H9 (cell line): ENCODE measurements around the gene EGFL8. TPM values are rescaled to one million over a fixed set of nuclear protein-coding genes. Genes with fewer than 3 reads are reported as not detected.

Experiments
- DNase-seq: peaks from one replicate; pipeline ENCODE4 v3.0.0-alpha.2; 2017
- H2AFZ ChIP-seq: one replicate; pipeline ENCODE4 v1.6.1; 2013; ENCODE audit warnings: mild to moderate bottlenecking, low read length, control low read depth, moderate library complexity
- H2AK5ac ChIP-seq: 2 replicates; pipeline ENCODE4 v1.6.1; 2013; ENCODE audit warnings: low read length, control low read depth, mixed read lengths; ENCODE audit not compliant: insufficient read length
- H2BK120ac ChIP-seq: one replicate; pipeline ENCODE4 v1.6.1; 2013; ENCODE audit warnings: low read depth, mild to moderate bottlenecking, low read length, control low read depth, inconsistent platforms; ENCODE audit not compliant: poor library complexity, severe bottlenecking
- H2BK12ac ChIP-seq: 2 replicates; pipeline ENCODE4 v1.6.1; 2013; ENCODE audit warnings: low read length, control low read depth, mixed read lengths, low read depth; ENCODE audit not compliant: insufficient read length
- H2BK15ac ChIP-seq: 2 replicates; pipeline ENCODE4 v1.6.1; 2013; ENCODE audit warnings: low read depth, low read length, control low read depth
- H2BK20ac ChIP-seq: one replicate; pipeline ENCODE4 v1.6.1; 2013; ENCODE audit warnings: low read depth, mild to moderate bottlenecking, low read length, control low read depth, inconsistent platforms; ENCODE audit not compliant: poor library complexity, severe bottlenecking
- H2BK5ac ChIP-seq: 2 replicates; pipeline ENCODE4 v1.6.1; 2013; ENCODE audit warnings: low read length, control low read depth, mixed read lengths; ENCODE audit not compliant: insufficient read length
- H3K14ac ChIP-seq: 2 replicates; pipeline ENCODE4 v1.6.1; 2013; ENCODE audit warnings: low read length, control low read depth; ENCODE audit not compliant: insufficient read depth
- H3K18ac ChIP-seq: 2 replicates; pipeline ENCODE4 v1.6.1; 2013; ENCODE audit warnings: low read depth, mild to moderate bottlenecking, mixed read lengths, low read length, control low read depth; ENCODE audit not compliant: insufficient read length
- H3K23ac ChIP-seq: 2 replicates; pipeline ENCODE4 v1.6.1; 2013; ENCODE audit warnings: low read length, control low read depth, mixed read lengths, low read depth; ENCODE audit not compliant: insufficient read length
- H3K23me2 ChIP-seq: 2 replicates; pipeline ENCODE4 v1.6.1; 2013; ENCODE audit warnings: low read depth, mild to moderate bottlenecking, mixed read lengths, low read length, control low read depth; ENCODE audit not compliant: insufficient read length, poor library complexity, severe bottlenecking
- H3K27ac ChIP-seq: 2 replicates; pipeline ENCODE4 v1.5.1; 2013; ENCODE audit warnings: low read length, control low read depth, mixed read lengths, low read depth; ENCODE audit not compliant: insufficient read length
- H3K27me3 ChIP-seq: 2 replicates; pipeline ENCODE4 v1.6.1; 2013; ENCODE audit warnings: low read length, control low read depth, inconsistent platforms; ENCODE audit not compliant: insufficient read depth
- H3K4ac ChIP-seq: 2 replicates; pipeline ENCODE4 v1.6.1; 2013; ENCODE audit warnings: low read depth, mild to moderate bottlenecking, control low read depth, inconsistent platforms, low read length, moderate library complexity
- H3K4me1 ChIP-seq: 2 replicates; pipeline ENCODE4 v1.6.1; 2013; ENCODE audit warnings: low read length, control low read depth, inconsistent platforms; ENCODE audit not compliant: insufficient read depth
- H3K4me2 ChIP-seq: 2 replicates; pipeline ENCODE4 v1.6.1; 2013; ENCODE audit warnings: low read length, control low read depth, mixed read lengths; ENCODE audit not compliant: insufficient read length, insufficient read depth
- H3K56ac ChIP-seq: 2 replicates; pipeline ENCODE4 v1.6.1; 2013; ENCODE audit warnings: low read depth, mild to moderate bottlenecking, mixed read lengths, low read length, control low read depth; ENCODE audit not compliant: insufficient read length
- H3K79me1 ChIP-seq: 2 replicates; pipeline ENCODE4 v1.6.1; 2013; ENCODE audit warnings: low read depth, mild to moderate bottlenecking, moderate library complexity, low read length, control low read depth, inconsistent platforms; ENCODE audit not compliant: insufficient read depth, poor library complexity, severe bottlenecking
- H3K79me2 ChIP-seq: 2 replicates; pipeline ENCODE4 v1.6.1; 2013; ENCODE audit warnings: low read length, control low read depth, inconsistent platforms; ENCODE audit not compliant: insufficient read depth
- H3K9ac ChIP-seq: 2 replicates; pipeline ENCODE4 v1.6.1; 2013; ENCODE audit warnings: low read length, control low read depth, mixed read lengths; ENCODE audit not compliant: insufficient read length; ENCODE audit errors: extremely low read depth
- H3K9me3 ChIP-seq: one replicate; pipeline ENCODE4 v1.6.1; 2013; ENCODE audit warnings: low read depth, low read length, inconsistent platforms; ENCODE audit not compliant: control insufficient read depth
- H3T11ph ChIP-seq: one replicate; pipeline ENCODE4 v1.6.1; 2013; ENCODE audit warnings: mild to moderate bottlenecking, low read length, control low read depth, inconsistent platforms
- H4K20me1 ChIP-seq: one replicate; pipeline ENCODE4 v1.6.1; 2013; ENCODE audit not compliant: control insufficient read depth, insufficient read length, insufficient read depth
- H4K5ac ChIP-seq: 2 replicates; pipeline ENCODE4 v1.6.1; 2013; ENCODE audit warnings: low read depth, mild to moderate bottlenecking, mixed read lengths, low read length, control low read depth; ENCODE audit not compliant: insufficient read length
- H4K8ac ChIP-seq: replicated peaks from 2 replicates; pipeline ENCODE4 v1.6.1; 2013; ENCODE audit warnings: low read length, control low read depth, mixed read lengths, low read depth; ENCODE audit not compliant: insufficient read length
- H4K91ac ChIP-seq: 2 replicates; pipeline ENCODE4 v1.6.1; 2013; ENCODE audit warnings: low read depth, mild to moderate bottlenecking, moderate library complexity, mixed read lengths, low read length, control low read depth; ENCODE audit not compliant: insufficient read length
- H3K27ac Mint-ChIP-seq, 3 experiments: 2 replicates in 2 of 3; 3 replicates in 1 of 3; pipeline ENCODE4 v1.8.0; 2020 to 2021; ENCODE audit warnings: mixed read lengths in 3 of 3, mild to moderate bottlenecking in 1 of 3, moderate library complexity in 1 of 3
- H3K27me3 Mint-ChIP-seq: 2 replicates; pipeline ENCODE4 v1.8.0; 2021; ENCODE audit warnings: low read depth, mild to moderate bottlenecking, moderate library complexity, mixed read lengths
- H3K36me3 Mint-ChIP-seq, 3 experiments: 2 replicates in 2 of 3; 3 replicates in 1 of 3; pipeline ENCODE4 v1.8.0; 2020 to 2021; ENCODE audit warnings: low read depth in 3 of 3, mixed read lengths in 3 of 3; ENCODE audit not compliant: insufficient read depth in 1 of 3
- H3K4me1 Mint-ChIP-seq, 2 experiments: 2 replicates each; pipeline ENCODE4 v1.8.0; 2020; ENCODE audit warnings: mixed read lengths in 2 of 2
- H3K4me3 Mint-ChIP-seq, 2 experiments: 2 replicates in 1 of 2; 3 replicates in 1 of 2; pipeline ENCODE4 v1.8.0; 2020 to 2021; ENCODE audit warnings: mild to moderate bottlenecking in 2 of 2, mixed read lengths in 2 of 2, moderate library complexity in 1 of 2
- H3K9me3 Mint-ChIP-seq, 2 experiments: 2 replicates in 1 of 2; 3 replicates in 1 of 2; pipeline ENCODE4 v1.8.0; 2020; ENCODE audit warnings: mild to moderate bottlenecking in 2 of 2, mixed read lengths in 2 of 2, moderate library complexity in 1 of 2
- WGBS: extraction: QIAGEN DNeasy Blood & Tissue Kit; methylation state at CpG from one replicate; pipeline ENCODE4 v1.1.7; 2013; ENCODE audit warnings: missing lambda C conversion rate, low lambda C conversion rate, mixed read lengths; ENCODE audit not compliant: insufficient read length; ENCODE audit errors: extremely low coverage; 5-methylcytosine and 5-hydroxymethylcytosine counted together
- total RNA-seq: library from RNA; stranded (reverse); gene quantifications from 2 replicates; pipeline ENCODE4 v1.2.1, GENCODE V29; 2021
- TF ChIP-seq, protein P1 (sequence below): fragments of 200-600 bp; sonication (generic); conservative IDR thresholded peaks from 3 replicates; pipeline ENCODE4 v1.8.0; 2021; ENCODE audit warnings: antibody characterized with exemption, mild to moderate bottlenecking

EGFL8 gene
- total RNA-seq, 1 experiment from 2014 or later: 27.2 TPM

DNA sequence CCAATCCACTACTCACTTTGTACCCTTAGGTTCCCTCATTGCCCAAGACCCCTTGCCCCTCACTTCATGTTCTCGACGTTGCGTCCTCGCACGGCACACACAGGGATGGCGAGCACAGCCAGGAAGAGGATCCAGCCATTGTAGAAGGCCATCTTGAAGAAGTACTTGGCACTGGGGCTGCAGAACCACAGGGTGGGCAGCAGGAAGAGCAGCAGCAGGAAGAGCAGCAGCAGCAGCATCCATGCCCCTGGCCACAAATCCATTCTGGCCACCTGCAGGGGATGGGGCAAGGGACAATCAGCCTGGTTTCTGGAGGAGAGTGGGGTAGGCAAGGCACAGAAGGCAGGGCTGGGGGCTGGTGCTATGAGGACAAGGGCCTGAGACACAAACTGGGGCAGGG, 6.8 kb downstream of the EGFL8 start:
- H3K9me3 ChIP-seq: no peaks in the 10 kb centered on the region
- H3K27ac ChIP-seq: no peak overlapping the region
- no CpG with 5 or more reads among the region's 6 CpGs for WGBS
- H4K91ac ChIP-seq: no peak overlapping the region
- no peak overlapping the region for H3K18ac ChIP-seq
- no peak overlapping the region for H2BK5ac ChIP-seq
- H3K27me3 Mint-ChIP-seq: no peaks in the 10 kb centered on the region; the same call in 1 of the 2 replicates
- H2BK15ac ChIP-seq: no peak overlapping the region
- no peaks in the 10 kb centered on the region for H3K9me3 Mint-ChIP-seq
- H4K20me1 ChIP-seq: peaks cover 2% of the 10 kb centered on the region
- no peak overlapping the region for H3K4me2 ChIP-seq
- H4K8ac ChIP-seq: no peak overlapping the region
- TF ChIP-seq, protein P1, sequence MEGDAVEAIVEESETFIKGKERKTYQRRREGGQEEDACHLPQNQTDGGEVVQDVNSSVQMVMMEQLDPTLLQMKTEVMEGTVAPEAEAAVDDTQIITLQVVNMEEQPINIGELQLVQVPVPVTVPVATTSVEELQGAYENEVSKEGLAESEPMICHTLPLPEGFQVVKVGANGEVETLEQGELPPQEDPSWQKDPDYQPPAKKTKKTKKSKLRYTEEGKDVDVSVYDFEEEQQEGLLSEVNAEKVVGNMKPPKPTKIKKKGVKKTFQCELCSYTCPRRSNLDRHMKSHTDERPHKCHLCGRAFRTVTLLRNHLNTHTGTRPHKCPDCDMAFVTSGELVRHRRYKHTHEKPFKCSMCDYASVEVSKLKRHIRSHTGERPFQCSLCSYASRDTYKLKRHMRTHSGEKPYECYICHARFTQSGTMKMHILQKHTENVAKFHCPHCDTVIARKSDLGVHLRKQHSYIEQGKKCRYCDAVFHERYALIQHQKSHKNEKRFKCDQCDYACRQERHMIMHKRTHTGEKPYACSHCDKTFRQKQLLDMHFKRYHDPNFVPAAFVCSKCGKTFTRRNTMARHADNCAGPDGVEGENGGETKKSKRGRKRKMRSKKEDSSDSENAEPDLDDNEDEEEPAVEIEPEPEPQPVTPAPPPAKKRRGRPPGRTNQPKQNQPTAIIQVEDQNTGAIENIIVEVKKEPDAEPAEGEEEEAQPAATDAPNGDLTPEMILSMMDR: no peak
- no peaks in the 10 kb centered on the region for H3K27me3 ChIP-seq
- no peak overlapping the region for H2AFZ ChIP-seq
- H3K4me1 ChIP-seq: peaks cover 7% of the 10 kb centered on the region
- no peak overlapping the region for H2AK5ac ChIP-seq
- H3K14ac ChIP-seq: no peak overlapping the region
- H3K4me1 Mint-ChIP-seq: peaks cover 30 to 31% of the 10 kb centered on the region in 2 experiments
- peaks cover 36 to 56% (median 45%) of the 10 kb centered on the region in 3 experiments for H3K36me3 Mint-ChIP-seq
- H4K5ac ChIP-seq: no peak overlapping the region
- no peak overlapping the region for H2BK120ac ChIP-seq
- no peaks in the 10 kb centered on the region for H3K79me1 ChIP-seq
- peaks cover 7% of the 10 kb centered on the region for H3K23me2 ChIP-seq
- no peak overlapping the region for H3T11ph ChIP-seq
- 0 out of 7 replicates have a peak overlapping the region, but pooled peaks of 1 of the 3 experiments have one; percentile 10 for H3K27ac Mint-ChIP-seq
- no peak for DNase-seq
- H2BK20ac ChIP-seq: no peak overlapping the region
- H2BK12ac ChIP-seq: no peak overlapping the region
- H3K79me2 ChIP-seq: peaks cover 15% of the 10 kb centered on the region; the same call in 1 of the 2 replicates
- H3K9ac ChIP-seq: no peak overlapping the region
- no peak overlapping the region for H3K23ac ChIP-seq
- H3K56ac ChIP-seq: no peak overlapping the region
- no peak overlapping the region for H3K4me3 Mint-ChIP-seq
- no peak overlapping the region for H3K4ac ChIP-seq
